Stimulated activated CD8-positive, alpha-beta memory T cell treated with anti-CD3 and anti-CD28 coated beads, Interleukin-2, amount 100 ng/mL, for 48 hours (primary cell): ENCODE results near the gene TAGAP.
A peak's percentile ranks its signal among the peaks of the same experiment; 100 is the strongest.
"Not testable (repeated sequence)": the region's sequence is repeated elsewhere in the genome, so short reads cannot be mapped to it uniquely, and the experiment has no call there.

ENCODE experiments used
- DNase-seq, 2 donors: peaks; one replicate each; pipeline ENCODE4 v3.0.0-alpha.2; 2020; ENCODE audit warnings: low read depth in 2 of 2

The TAGAP gene

DNA sequence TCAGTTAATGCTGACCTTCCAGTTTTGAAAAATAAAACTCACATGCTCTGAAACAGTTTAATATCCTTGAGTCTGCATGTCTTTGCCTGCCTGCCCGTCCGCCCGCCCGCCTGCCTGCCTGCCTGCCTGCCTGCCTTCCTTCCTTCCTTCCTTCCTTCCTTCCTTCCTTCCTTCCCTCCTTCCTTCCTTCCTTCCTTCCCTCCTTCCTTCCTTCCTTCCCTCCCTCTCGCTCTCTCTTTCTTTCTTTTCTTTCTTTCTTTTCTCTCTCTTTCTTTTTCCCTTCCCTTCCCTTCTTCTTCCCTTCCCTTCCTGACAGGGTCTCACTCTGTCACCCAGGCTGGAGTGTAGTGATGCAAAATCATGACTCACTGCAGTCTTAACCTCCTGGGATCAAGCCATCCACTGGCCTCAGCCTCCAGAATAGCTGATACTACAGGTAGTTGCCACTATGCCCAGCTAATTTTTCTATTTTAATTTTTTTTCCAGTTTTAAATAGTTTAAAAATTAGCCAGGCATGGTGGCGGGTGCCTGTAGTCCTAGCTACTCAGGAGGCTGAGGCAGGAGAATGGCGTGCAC is 34.7 kb downstream of the TAGAP start:
- not testable (repeated sequence) for DNase-seq

DNA sequence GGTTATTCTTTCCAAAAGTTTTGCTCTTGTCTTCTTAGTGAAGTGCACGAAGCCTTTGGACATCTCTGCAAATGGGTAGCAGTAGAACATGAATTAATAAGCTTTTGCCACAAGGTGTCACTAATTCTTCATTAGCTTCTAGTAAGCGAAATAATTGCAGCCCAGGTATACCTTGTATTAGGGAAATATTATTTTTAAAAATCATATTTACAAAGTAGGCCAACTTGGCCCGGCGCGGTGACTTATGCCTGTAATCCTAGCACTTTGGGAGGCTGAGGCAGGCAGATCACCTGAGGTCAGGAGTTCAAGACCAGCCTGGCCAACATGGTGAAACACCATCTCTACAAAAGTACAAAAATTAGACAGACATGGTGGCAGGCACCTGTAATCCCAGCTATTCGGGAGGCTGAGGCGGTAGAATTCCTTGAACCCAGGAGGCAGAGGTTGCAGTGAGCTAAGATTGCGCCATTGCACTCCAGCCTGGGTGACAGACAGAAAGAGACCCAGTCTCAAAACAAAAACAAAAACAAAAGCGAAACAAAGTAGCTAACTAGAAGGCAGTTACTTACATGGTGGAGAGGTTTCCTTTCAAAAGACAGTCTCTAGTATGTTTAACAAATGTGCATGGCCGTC is 36.0 kb downstream of the TAGAP start:
- no peak for DNase-seq

- no peak for DNase-seq
These were observed 37.3 kb downstream of the TAGAP start for GRCh38 chr6:159007510-159007909.

- DNase-seq: no peak
These were observed 39.4 kb downstream of the TAGAP start for GRCh38 chr6:159005436-159005835.

DNA sequence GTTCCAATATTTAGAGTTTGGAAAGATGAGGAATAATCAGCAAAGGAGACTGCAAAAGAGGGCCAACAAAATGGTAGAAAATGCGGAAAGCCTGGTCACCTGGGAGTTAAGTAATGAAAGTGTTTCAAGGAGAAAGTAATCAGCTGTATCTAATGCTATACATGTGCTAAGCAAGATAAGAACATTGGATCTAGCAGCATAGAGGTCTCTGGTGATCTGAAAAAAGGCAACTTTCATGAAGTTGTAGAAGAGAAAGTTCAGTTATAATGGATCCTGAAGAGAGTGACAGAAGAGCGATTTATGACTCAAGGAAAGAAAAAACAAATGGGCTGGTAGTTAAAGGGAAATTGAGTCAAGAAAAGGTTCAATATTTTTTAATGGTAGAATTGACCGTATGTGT is 40.2 kb downstream of the TAGAP start:
- DNase-seq: no peak

DNA sequence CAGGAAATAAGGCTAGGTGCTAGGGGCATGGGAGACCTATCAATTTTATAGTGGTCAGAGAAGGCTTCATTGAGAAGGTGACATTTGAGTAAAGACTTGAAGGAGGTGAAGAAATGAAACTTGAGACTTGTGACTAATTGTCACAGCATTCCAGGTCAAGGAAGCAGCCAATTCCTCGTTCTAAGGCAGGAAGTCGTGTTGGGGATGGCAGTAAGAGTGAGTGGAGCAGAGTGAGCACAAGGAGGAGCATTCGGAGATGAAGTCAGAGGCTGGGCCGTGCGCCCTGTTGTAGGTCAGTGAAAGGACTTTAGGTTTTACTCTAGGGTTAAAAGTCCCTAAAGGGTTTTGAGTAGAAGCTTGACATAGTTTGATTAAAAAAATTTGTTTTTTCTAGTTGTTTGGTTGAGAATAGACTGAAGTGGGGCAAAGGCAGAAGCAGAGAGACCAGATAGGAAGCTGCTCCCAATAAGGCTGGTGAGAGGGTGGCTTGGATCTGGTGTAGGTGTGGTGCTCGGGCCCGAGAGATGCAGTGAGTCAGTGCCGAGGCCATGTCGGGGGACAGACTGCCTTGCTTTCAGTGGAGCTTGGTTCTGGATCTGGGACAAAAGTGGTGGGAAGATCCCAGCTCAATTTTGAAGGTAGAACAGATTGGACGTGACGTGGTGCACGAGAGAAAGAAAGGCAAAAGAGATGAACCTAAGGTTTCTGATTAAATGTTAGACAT is 42.2 kb downstream of the TAGAP start:
- no peak for DNase-seq

GRCh38 chr6:158999666-159000403 is 45.0 kb downstream of the TAGAP start, which contains the start of gene RSPH3:
Gene RSPH3 (minus strand): TSS chr6:159000202. CDS start chr6:158999550, 652 bp downstream.
- peak; percentile 93 to 94 for DNase-seq

GRCh38 chr6:158999154-158999665 is 45.6 kb downstream of the TAGAP start:
- no peak for DNase-seq

- no peak for DNase-seq
These were observed 47.9 kb downstream of the TAGAP start for GRCh38 chr6:158996856-158997255.

DNA sequence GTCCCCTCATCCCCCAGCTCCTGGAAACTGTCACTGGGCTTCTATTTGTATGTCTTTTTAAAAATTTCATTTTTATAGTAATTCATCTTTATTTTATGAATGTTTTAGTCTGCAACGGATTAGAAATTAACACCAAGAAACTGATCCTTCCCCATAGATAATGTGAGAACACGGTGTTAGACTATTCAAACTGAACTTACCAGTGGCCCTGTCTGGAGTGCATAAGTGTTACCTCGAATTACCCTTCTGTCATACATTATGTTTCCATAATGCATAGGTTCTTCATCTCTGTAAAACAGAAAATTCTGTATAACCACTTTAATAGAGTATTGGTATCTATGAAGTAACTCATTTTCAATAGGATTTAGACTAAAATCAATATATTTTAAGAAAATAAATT is 51.2 kb downstream of the TAGAP start:
- no peak for DNase-seq

- peak in 1 of 2 donors; percentile 13 for DNase-seq
These were observed 53.6 kb downstream of the TAGAP start for GRCh38 chr6:158991017-158991723.

DNA sequence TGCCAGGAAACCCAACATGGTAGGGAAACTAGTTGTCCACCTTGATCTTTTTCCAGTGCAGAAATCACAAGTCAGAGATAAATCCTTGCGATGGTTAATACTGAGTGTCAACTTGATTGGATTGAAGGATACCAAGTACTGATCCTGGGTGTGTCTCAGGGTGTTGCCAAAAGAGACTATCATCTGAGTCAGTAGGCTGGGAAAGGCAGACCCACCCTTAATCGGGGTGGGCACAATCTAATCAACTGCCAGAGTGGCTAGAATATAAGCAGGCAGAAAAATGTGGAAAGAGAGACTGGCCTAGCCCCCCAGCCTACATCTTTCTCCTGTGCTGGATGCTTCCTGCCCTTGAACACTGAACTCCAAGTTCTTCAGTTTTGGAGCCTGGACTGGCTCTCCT is 55.1 kb downstream of the TAGAP start:
- DNase-seq: not testable (repeated sequence)

DNA sequence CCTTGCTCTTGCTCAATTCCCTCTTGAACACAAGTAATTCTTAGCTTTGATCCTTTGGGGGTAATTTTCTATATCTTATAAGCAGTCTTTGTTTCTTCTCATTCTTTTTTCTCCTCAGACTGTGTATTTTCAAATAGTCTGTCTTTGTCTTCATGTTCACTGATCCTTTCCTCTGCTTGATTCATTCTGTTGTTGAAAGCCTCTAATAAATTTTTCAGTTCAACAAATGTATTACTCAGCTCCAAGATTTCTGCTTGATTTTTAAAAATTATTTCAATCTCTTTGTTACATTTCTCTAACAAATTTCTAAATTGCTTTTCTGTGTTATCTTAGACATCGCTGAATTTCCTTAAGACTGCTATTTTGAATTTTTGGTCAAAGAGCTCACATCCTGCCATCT is 56.3 kb downstream of the TAGAP start:
- no peak for DNase-seq

GRCh38 chr6:158987657-158988056 is 57.1 kb downstream of the TAGAP start:
- no peak for DNase-seq
